T47D (cell line): ENCODE measurements around the gene FBXO45.
A peak's percentile ranks its signal among the peaks of the same experiment; 100 is the strongest.
"Not testable (repeated sequence)": the region's sequence is repeated elsewhere in the genome, so short reads cannot be mapped to it uniquely, and the experiment has no call there.

ENCODE experiments used
- DNase-seq, 2 experiments: peaks; one replicate each; pipeline versions ENCODE4 v3.0.0 to v3.0.0-alpha.2; 2011 to 2012; ENCODE audit warnings: low read depth in 1 of 2, low spot score in 1 of 2
- JUND ChIP-seq: IDR thresholded peaks from 2 replicates; pipeline ENCODE4 v1.6.1; 2012; ENCODE audit warnings: low read depth
- in situ Hi-C: cut with HindIII; loops from 2 replicates; pipeline ENCODE4 v1.10.0; 2016; ENCODE audit warnings: low sequenced_read_pairs, low pct_unique_long_range_greater_than_20kb

FBXO45 gene

DNA sequence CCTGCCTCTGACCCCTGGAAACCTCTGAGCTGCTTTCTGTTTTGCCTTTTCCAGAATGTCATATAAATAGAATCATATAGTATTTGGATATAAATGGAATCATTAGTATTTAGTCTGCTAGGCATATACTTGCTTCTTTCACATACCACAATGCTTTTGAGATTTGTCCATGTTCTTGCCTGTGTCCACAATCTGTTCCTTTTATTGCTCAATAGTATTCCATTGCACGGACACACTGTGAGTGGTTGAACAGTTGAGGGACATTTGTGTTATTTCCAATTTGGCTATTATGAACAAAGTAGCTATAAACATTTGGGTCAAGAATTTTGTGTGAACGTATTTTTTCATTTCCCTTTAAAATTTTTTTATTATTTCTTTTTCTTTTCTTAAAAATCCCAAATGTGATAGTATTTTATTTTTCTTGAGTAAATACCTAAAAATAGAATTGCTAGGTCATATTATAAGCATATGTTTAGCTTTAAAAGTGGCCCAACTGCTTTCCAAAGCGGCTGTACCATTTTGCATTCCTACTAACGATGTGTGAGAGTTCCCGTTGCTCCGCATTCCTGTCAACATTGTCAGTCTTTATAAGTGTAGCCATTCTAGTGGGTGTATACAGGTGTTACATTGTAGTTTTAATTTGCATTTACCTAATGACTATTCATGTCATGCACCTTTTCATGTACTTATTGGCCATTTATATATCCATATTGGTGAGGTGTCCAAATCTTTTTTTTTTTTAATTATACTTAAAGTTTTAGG is 26.6 kb upstream of the FBXO45 start:
- DNase-seq: peak; percentile 48 to 94
- TF ChIP-seq JUND: no peak
- in situ Hi-C loops: no loop called here

DNA sequence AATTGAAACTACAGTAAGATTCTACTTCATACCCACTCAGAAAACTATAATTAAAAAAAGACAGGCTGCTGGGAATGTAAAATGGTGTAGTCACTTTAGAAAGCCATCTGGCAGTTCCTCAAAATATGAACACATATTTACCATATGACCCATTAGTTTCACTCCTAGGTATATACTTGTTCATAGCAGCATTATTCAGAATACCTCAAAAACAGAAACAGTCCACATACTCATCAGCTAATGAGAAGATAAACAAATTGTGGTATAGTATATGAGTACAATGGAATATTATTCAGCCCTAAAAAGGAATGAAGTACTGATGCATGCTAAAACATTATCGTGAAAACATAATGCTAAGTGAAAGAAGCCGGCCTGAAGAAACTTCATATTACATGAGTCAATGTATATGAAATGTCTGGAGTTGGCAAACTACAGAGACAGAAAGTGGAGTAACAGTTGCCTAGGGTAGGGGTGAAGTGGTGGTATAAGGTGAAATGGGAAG is 23.9 kb upstream of the FBXO45 start:
- in situ Hi-C loops: no loop called here
- DNase-seq: no peak
- TF ChIP-seq JUND: no peak

DNA sequence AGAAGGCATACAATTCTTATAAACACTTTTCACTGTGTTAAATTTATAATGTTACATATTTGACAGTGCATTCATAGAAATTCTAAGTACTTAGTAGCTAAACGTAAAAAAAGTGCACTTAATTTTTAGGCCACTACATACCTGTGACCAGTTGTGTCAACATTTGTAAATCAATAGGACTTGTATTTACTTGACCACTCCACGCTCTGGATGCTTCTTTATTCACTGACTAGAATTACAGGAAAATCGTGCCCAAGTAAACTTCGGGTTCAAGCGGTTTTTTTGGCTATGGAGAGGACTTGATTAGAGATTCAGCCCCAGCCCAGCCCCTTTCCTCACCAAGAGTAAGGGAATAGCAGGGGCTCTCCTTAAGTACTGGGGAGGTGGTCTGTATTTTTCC is 21.9 kb upstream of the FBXO45 start:
- in situ Hi-C loops: no loop called here
- DNase-seq: peak in 1 of 2 experiments; percentile 94
- TF ChIP-seq JUND: no peak

DNA sequence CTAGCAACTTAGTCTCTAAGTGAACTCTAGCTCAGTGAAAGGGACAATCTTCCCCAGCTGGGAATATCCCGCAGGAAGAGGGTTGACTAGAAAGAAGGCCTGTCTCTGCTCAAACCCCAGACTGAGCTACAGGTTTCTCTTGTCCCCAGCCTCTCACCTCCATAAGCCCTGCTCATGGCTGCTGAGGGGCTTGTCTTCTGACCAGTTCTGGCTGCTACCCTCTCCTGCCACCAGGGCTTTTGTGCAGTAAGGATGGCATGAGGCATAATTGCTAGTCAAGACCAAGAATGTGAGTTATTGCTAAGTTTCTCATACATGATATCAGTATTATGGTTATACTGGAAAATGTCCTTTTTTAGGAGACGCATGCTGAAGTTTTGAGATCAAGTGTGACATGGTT is 21.4 kb upstream of the FBXO45 start:
- peak in 1 of 2 experiments; percentile 47 for DNase-seq
- TF ChIP-seq JUND: no peak
- in situ Hi-C loops: no loop called here

DNA sequence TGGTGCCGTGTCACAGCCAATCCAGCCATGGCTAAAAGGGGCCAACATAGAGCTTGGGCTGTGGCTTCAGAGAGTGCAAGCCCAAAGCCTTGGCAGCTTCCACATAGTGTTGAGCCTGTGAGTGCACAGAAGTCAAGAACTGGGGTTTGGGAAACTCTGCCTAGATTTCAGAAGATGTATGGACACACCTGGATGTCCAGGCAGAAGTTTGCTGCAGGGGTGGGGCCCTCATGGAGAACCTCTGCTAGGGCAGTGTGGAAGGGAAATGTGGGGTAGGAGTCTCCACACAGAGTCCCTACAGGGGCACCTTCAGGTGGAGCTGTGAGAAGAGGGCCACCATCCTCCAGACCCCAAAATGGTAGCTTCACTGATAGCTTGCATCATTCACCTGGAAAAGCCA is 19.1 kb upstream of the FBXO45 start:
- DNase-seq, in situ Hi-C loops: not testable (repeated sequence)

DNA sequence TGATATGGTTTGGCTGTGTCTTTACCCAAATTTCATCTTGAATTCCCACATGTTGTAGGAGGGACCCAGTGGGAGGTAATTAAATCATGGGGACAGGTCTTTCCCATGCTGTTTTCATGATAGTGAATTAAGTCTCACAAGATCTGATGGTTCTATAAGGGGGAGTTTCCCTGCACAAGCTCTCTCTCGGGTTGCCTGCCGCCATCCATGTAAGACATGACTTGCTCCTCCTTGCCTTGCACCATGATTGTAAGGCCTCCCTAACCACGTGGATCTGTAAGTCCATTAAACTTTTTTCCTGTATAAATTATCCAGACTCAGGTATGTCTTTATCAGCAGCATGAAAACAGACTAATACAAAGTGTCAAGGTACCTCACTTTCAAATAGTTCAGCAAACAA is 18.3 kb upstream of the FBXO45 start:
- DNase-seq, in situ Hi-C loops: not testable (repeated sequence)

DNA sequence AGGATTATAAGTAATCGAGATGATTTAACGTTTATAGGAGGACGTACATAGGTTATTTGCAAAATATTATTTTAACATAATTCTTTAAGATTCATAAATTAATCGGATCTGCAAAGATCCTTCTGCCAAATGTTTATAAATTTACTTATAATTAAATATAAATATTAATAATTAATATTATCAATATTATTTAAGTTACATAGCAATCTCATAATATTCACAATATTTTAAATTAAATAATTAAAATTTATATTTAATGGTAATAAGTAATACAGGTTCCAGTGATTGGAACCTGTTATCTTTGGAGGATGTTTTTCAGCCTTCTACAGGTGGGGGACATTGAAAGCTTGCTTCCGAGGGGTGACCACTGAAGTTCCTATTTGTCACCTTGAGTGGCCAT is 16.2 kb upstream of the FBXO45 start:
- no peak for TF ChIP-seq JUND
- no peak for DNase-seq
- in situ Hi-C loops: no loop called here

DNA sequence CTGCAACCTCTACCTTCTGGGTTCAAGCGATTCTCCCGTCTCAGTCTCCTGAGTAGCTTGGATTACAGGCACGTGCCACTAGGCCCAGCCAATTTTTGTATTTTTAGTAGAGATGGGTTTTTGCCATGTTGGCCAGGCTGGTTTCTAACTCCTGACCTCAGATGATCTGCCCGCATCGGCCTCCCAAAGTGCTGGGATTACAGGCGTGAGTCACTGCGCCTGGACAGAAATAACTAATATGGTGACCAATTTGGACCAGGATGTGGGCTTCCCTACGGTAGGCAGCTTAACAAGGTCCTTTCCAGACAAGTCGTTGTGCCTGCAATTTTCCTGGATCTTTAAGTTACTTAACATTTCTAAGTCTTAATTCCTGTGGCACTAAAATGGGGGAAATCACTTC is 14.9 kb upstream of the FBXO45 start:
- in situ Hi-C loops: no loop called here
- DNase-seq: no peak
- TF ChIP-seq JUND: no peak

DNA sequence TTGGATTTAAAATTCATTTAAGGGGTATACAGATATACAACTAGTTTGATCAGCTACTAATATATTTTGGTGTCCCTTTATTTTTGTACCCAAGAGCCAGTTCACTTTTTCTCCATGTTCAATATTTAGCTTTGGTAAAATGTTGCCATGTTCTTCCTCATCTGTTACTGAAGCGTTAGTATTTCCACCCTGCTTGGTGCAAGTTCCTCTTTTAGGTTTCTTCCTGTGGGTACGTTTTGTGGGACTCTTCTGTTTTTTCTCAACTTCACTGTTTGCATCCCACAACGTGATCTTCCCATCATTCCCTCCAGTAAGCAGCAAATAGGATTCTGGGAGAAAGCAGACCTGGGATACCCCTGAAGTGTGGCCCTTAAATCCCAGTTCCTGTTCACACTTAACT is 14.3 kb upstream of the FBXO45 start:
- no peak for DNase-seq
- in situ Hi-C loops: no loop called here
- TF ChIP-seq JUND: no peak

DNA sequence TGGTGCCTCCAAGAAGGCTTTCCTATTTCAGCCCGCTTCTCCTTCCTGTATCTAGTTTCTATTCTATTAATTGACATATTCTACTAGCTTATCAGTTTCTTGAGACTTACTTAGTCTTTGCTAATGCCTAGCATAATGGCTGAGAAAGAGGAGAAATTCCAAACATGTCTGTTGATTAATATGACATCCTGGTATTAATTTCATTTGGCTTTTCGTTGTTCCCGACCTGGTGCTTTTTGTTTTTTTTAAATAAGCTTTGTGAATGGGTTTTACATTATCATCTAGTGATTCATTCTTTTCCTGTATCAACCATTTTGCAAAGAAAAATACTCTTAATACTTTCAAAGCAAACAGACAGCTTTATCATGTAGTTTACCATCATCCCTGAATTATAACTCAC is 13.2 kb upstream of the FBXO45 start:
- no peak for DNase-seq
- in situ Hi-C loops: no loop called here
- TF ChIP-seq JUND: no peak

DNA sequence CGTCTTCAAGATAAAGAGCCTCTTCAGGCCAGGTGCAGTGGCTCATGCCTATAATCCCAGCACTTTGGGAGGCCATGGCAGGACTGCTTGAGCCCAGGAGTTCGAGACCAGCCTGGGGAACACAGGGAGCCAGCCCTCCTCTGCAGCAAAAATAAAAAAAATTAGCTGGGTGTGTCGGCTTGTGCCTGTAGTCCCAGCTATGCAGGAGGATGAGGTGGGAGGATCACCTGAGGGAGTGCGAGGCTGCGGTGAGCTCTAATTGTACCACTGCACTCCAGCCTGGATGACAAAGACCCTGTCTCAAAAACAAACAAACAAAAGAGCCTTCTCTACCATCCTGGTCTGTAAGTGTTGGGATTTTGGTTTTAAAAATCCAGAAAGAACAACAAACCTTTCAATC is 11.2 kb upstream of the FBXO45 start:
- in situ Hi-C loops: no loop called here
- no peak for DNase-seq
- TF ChIP-seq JUND: no peak

DNA sequence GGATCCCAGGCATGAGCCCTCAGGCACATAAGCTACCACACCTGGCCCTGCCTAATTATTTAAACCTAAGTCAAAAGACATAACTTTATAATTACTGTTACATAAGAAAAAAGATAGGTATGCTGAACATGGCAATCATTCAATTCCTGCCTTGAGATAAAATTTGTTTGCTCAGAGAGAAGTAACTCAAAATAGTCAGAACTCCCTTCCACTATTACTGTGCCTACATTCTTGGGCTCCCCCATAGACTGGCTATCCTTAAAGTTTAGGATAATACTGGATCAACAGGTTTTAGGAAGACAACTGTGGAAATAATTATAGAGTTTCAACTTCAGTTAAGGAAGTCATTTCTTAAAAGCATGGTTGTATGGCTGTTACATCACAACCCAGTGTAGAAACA is 10.0 kb upstream of the FBXO45 start:
- no peak for TF ChIP-seq JUND
- DNase-seq: no peak
- in situ Hi-C loops: no loop called here

DNA sequence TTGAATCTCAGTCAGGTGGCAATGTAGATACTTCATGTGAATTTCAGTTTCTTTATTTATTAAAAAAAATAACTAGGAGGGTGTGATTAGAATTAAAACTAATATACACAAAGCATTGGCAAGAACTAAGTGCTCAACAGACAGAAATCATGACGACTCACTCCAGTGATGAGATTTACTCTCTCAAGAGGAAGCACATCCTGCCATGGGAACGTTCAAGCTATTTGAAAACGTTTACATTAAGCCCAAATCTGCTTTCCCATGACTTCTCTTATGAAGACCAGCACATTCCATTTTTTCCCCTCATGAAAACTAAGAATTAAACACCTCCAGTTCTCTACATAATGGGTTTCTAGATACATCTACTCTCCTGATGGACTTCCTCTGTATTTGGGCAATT is 8.6 kb upstream of the FBXO45 start:
- no peak for DNase-seq
- TF ChIP-seq JUND: no peak
- in situ Hi-C loops: no loop called here

DNA sequence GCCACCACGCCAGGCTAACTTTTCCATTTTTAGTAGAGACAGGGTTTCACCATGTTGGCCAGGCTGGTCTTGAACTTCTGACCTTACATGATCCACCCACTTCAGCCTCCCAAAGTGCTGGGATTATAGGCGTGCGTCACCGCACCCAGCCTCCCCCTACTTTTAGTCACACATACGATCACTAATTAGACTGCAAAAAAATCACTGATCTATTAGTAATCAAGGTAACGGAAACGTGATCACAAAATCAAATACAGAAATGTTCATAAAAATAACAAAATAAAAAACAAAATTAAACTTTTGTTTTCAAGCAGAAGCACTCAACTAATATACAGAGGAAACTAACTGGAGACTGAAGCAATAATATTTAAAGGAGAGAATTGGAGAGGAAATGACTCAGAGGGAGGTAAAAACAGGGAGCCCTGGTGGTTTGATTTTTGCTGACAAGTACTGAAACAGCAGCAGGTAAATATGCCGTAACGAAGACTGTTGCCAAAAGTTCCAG is 4.7 kb upstream of the FBXO45 start:
- DNase-seq: no peak
- in situ Hi-C loops: no loop called here
- TF ChIP-seq JUND: no peak
